MCF 10A (cell line): ENCODE measurements around the gene LMX1B. TPM values are rescaled to one million over a fixed set of nuclear protein-coding genes. Genes with fewer than 3 reads are reported as not detected.
"Not testable (repeated sequence)": the region's sequence is repeated elsewhere in the genome, so short reads cannot be mapped to it uniquely, and the experiment has no call there.

ENCODE experiments used
- BruUV-seq: library from RNA; stranded (reverse); fragments of 400-500 nt; replicated peaks from 2 replicates; lab custom pipeline; 2021; lab: Mats Ljungman, UMichigan
- CTCF ChIA-PET: fragments of 300-600 bp; sonication (Branson Sonifier 250); formaldehyde crosslinking; extraction: SDS; loops from one replicate; lab custom pipeline; 2021; ENCODE audit warnings: antibody characterized with exemption, inconsistent platforms; lab: Yijun Ruan, JAX
- POLR2A ChIA-PET: fragments of 300-600, 350-650 bp; sonication (Branson Sonifier 250); formaldehyde crosslinking; extraction: SDS; loops from one replicate; lab custom pipeline; 2020; ENCODE audit warnings: antibody characterized with exemption, inconsistent platforms; lab: Yijun Ruan, JAX
- DNase-seq: peaks from one replicate; pipeline ENCODE4 v3.0.0-alpha.2; 2018; ENCODE audit not compliant: unreplicated experiment
- H3K27ac Mint-ChIP-seq: one replicate; pipeline ENCODE4 v1.8.0; 2022; ENCODE audit warnings: mild to moderate bottlenecking, low read depth, mixed read lengths; ENCODE audit not compliant: unreplicated experiment
- H3K27me3 Mint-ChIP-seq: one replicate; pipeline ENCODE4 v1.8.0; 2022; ENCODE audit warnings: mixed read lengths; ENCODE audit not compliant: insufficient read depth, unreplicated experiment
- H3K36me3 Mint-ChIP-seq: one replicate; pipeline ENCODE4 v1.8.0; 2022; ENCODE audit warnings: mild to moderate bottlenecking, moderate library complexity, mixed read lengths; ENCODE audit not compliant: insufficient read depth, unreplicated experiment
- H3K4me1 Mint-ChIP-seq: one replicate; pipeline ENCODE4 v1.8.0; 2022; ENCODE audit warnings: mixed read lengths; ENCODE audit not compliant: insufficient read depth, unreplicated experiment
- H3K4me3 Mint-ChIP-seq: one replicate; pipeline ENCODE4 v1.8.0; 2022; ENCODE audit warnings: mild to moderate bottlenecking, moderate library complexity, mixed read lengths; ENCODE audit not compliant: unreplicated experiment
- H3K9me3 Mint-ChIP-seq: one replicate; pipeline ENCODE4 v1.8.0; 2022; ENCODE audit warnings: mixed read lengths; ENCODE audit not compliant: unreplicated experiment
- CTCF ChIP-seq: fragments of 200-600 bp; IDR thresholded peaks from one replicate; pipeline ENCODE4 v1.8.0; 2022; ENCODE audit warnings: antibody characterized with exemption, mild to moderate bottlenecking; ENCODE audit not compliant: unreplicated experiment
- intact Hi-C: fragments of 100-400 bp; cut with micrococcal nuclease; formaldehyde crosslinking; loops from 2 replicates; pipeline ENCODE4 v1.14.1; 2022
- total RNA-seq: library from RNA; stranded (reverse); gene quantifications from 2 replicates; pipeline ENCODE4 v1.2.3, GENCODE V29; 2022

Gene LMX1B
- total RNA-seq, 1 experiment from 2014 or later, result 3.4 TPM

GRCh38 chr9:126706698-126707053 is 92.9 kb downstream of the LMX1B start:
- ChIA-PET POLR2A (interaction anchor here (0.7 to 6.9 kb wide), 7 partner anchors 46 to 100 kb away, joined by 3 to 85 read pairs (median 3); partner anchors contain the start of gene ZBTB43), CTCF (interaction anchor here (0.5 to 8.2 kb wide), 38 partner anchors 9 to 1163 kb away, joined by 3 to 358 read pairs (median 4); no protein-coding TSS in a partner anchor)
- H3K36me3 Mint-ChIP-seq, result no peaks in the 10 kb centered on the region
- DNase-seq, result no peak
- no peak overlapping the region for H3K4me3 Mint-ChIP-seq
- H3K9me3 Mint-ChIP-seq, result no peaks in the 10 kb centered on the region
- peaks cover 12% of the 10 kb centered on the region for H3K4me1 Mint-ChIP-seq
- TF ChIP-seq CTCF, result no peak
- no peaks in the 10 kb centered on the region for H3K27me3 Mint-ChIP-seq
- peak overlapping the region; percentile 54 for H3K27ac Mint-ChIP-seq
- intact Hi-C loops, result no loop called here
- BruUV-seq, result no TSS peak

- Mint-ChIP-seq H3K27me3 (no peaks in the 10 kb centered on the region), H3K4me3 (no peak overlapping the region), H3K27ac (no peak overlapping the region), H3K9me3 (no peaks in the 10 kb centered on the region), H3K36me3 (no peaks in the 10 kb centered on the region), H3K4me1 (peaks cover 12% of the 10 kb centered on the region)
- ChIA-PET POLR2A (interaction anchor here (1.1 to 6.9 kb wide), 4 partner anchors 74 to 100 kb away, joined by 3 to 85 read pairs (median 10); partner anchors contain the start of gene ZBTB43), CTCF (interaction anchor here (0.6 to 8.2 kb wide), 33 partner anchors 9 to 207 kb away, joined by 3 to 358 read pairs (median 5); no protein-coding TSS in a partner anchor)
- no TSS peak for BruUV-seq
- intact Hi-C loops, result no loop called here
- TF ChIP-seq CTCF, result no peak
- DNase-seq, result no peak
Measured at GRCh38 chr9:126707083-126707482, 93.4 kb downstream of the LMX1B start.

- H3K9me3 Mint-ChIP-seq, H3K27me3 Mint-ChIP-seq, DNase-seq, H3K4me3 Mint-ChIP-seq, intact Hi-C loops, BruUV-seq, H3K27ac Mint-ChIP-seq, H3K36me3 Mint-ChIP-seq: not testable (repeated sequence)
- CTCF ChIA-PET, result interaction anchor here (3.4 to 8.2 kb wide), 4 partner anchors 13 to 74 kb away, joined by 12 to 358 read pairs (median 31); no protein-coding TSS in a partner anchor
- POLR2A ChIA-PET, result interaction anchor here (6.9 kb wide), 1 partner anchor 73 kb away, joined by 85 read pairs; no protein-coding TSS in a partner anchor
- H3K4me1 Mint-ChIP-seq, result peaks cover 12% of the 10 kb centered on the region
Measured at GRCh38 chr9:126707712-126708111, 94.0 kb downstream of the LMX1B start.

GRCh38 chr9:126708178-126708577 is 94.5 kb downstream of the LMX1B start:
- no TSS peak for BruUV-seq

More at GRCh38 chr9:126708178-126708577, 94.5 kb downstream of the LMX1B start:
- POLR2A ChIA-PET, result interaction anchor here (6.9 kb wide), 1 partner anchor 73 kb away, joined by 85 read pairs; no protein-coding TSS in a partner anchor
- no peaks in the 10 kb centered on the region for H3K36me3 Mint-ChIP-seq
- H3K4me1 Mint-ChIP-seq, result peaks cover 12% of the 10 kb centered on the region
- no peak for TF ChIP-seq CTCF
- no peak overlapping the region for H3K27ac Mint-ChIP-seq
- CTCF ChIA-PET, result interaction anchor here (0.5 to 8.2 kb wide), 4 partner anchors 13 to 96 kb away, joined by 6 to 358 read pairs (median 31); no protein-coding TSS in a partner anchor
- no peaks in the 10 kb centered on the region for H3K9me3 Mint-ChIP-seq
- no peak for DNase-seq
- intact Hi-C loops, result no loop called here
- H3K27me3 Mint-ChIP-seq, result no peaks in the 10 kb centered on the region
- H3K4me3 Mint-ChIP-seq, result no peak overlapping the region
